RWPE2 (cell line): Measurements from ENCODE around the gene KLHL29.

Experiments
- ATAC-seq: fragments of 200-7000 bp; cut with Tn5 transposase; 3 replicates; pipeline ENCODE4 v1.9.1; 2021; ENCODE audit warnings: low read depth
- DNase-seq: peaks from one replicate; pipeline ENCODE4 v3.0.0-alpha.2; 2020; ENCODE audit warnings: low spot score
- H3K27ac ChIP-seq: fragments of 450-650 bp; 2 replicates; pipeline ENCODE4 v1.5.1; 2017; ENCODE audit warnings: mild to moderate bottlenecking; ENCODE audit not compliant: poor library complexity, severe bottlenecking
- H3K27me3 ChIP-seq: fragments of 250-450 bp; sonication (Bioruptor Pico); 2 replicates; pipeline ENCODE4 v1.5.1; 2021; ENCODE audit warnings: mild to moderate bottlenecking, moderate library complexity; ENCODE audit not compliant: insufficient read depth, poor library complexity, severe bottlenecking
- H3K36me3 ChIP-seq: fragments of 250-450 bp; sonication (Bioruptor Pico); 2 replicates; pipeline ENCODE4 v1.5.1; 2020; ENCODE audit warnings: low read depth, mild to moderate bottlenecking, moderate library complexity
- H3K4me1 ChIP-seq: fragments of 250-450 bp; sonication (Bioruptor Pico); 2 replicates; pipeline ENCODE4 v1.5.1; 2021; ENCODE audit warnings: mild to moderate bottlenecking, moderate library complexity; ENCODE audit not compliant: insufficient read depth, poor library complexity, severe bottlenecking
- H3K4me3 ChIP-seq: fragments of 250-450 bp; sonication (Bioruptor Pico); 2 replicates; pipeline ENCODE4 v1.5.1; 2021; ENCODE audit warnings: mild to moderate bottlenecking, moderate library complexity; ENCODE audit not compliant: severe bottlenecking
- H3K9me3 ChIP-seq: fragments of 250-450 bp; sonication (Bioruptor Pico); 2 replicates; pipeline ENCODE4 v1.5.1; 2021; ENCODE audit warnings: mild to moderate bottlenecking, moderate library complexity; ENCODE audit not compliant: severe bottlenecking
- CTCF ChIP-seq: fragments of 450-650 bp; IDR thresholded peaks from one replicate; pipeline ENCODE4 v1.5.1; 2017; ENCODE audit warnings: mild to moderate bottlenecking, moderate library complexity; ENCODE audit not compliant: poor library complexity, severe bottlenecking

KLHL29 gene

DNA sequence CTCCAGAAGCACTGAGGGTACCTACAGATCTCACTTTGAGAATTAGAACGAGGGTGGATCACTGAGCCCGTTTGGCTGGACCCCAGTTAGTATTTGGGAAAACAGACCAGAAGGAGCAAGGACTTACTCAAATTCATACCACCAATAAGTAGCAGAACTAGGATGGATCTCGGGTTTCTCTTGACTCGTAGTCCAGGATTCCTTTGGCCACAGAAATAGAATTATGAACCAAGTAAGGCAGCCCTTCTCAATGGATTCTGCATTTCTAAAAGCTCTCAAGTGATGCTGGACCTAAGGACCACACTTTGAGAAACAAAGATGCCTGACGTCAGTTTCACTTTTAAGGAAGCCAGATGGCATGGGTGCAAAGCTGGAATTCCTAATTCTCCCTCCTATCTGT lies 153.0 kb downstream of the KLHL29 start:
- H3K4me3 ChIP-seq: no peak overlapping the region
- ATAC-seq (no peak), DNase-seq (no peak)
- no peaks in the 10 kb centered on the region for H3K27me3 ChIP-seq
- H3K9me3 ChIP-seq: no peaks in the 10 kb centered on the region
- H3K4me1 ChIP-seq: no peaks in the 10 kb centered on the region
- H3K36me3 ChIP-seq: no peaks in the 10 kb centered on the region
- H3K27ac ChIP-seq: no peak overlapping the region
- TF ChIP-seq CTCF: no peak

DNA sequence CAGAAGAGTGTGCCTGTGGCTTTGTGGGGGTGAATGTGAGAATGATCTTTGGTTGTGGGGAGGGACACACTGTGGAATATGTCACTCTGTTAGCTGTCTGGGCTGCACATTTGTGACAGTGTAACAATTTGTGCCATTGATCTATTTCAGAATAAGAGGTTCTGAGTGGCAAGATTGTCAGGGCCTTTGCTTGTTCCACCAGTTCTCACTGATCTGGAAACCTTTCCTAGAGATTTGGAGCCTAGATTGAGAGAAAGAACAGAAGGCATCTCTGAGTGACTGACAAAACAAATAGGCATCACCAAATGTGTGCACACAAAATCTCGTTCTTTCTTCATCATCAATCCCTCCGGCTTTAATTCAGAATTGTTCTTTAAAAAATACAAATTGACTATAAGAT lies 153.6 kb downstream of the KLHL29 start:
- TF ChIP-seq CTCF: no peak
- H3K27me3 ChIP-seq: no peaks in the 10 kb centered on the region
- H3K36me3 ChIP-seq: no peaks in the 10 kb centered on the region
- no peak for ATAC-seq
- no peaks in the 10 kb centered on the region for H3K9me3 ChIP-seq
- no peak overlapping the region for H3K4me3 ChIP-seq
- no peak for DNase-seq
- no peak overlapping the region for H3K27ac ChIP-seq
- no peaks in the 10 kb centered on the region for H3K4me1 ChIP-seq

DNA sequence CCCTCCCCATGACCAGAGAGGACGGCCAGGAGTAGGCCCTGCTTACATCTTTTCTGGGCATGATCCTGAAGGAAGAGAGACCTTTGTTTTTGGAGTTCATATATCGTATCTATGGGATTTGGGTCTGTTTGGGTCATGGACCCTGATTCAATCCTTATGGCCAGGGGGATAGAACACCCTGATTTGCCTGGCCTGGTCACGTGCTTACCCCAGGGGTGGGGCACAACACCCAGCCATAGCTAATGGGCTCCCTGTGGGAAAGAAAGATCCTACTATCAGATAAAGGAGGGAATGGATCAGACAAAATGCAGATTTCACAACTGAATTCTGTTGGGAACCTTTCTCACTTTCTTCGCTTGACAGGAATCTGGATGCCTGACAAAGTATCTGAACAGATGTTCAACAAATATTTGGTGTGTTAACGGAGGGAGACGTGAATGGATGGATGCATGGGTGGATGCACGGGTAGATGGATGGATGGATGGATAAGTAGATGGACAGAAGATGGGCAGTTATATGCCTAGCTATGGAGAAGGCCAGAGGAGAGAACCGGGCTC lies 155.9 kb downstream of the KLHL29 start:
- DNase-seq (no peak), ATAC-seq (no peak)
- H3K27me3 ChIP-seq: no peaks in the 10 kb centered on the region
- H3K4me3 ChIP-seq: no peak overlapping the region
- H3K27ac ChIP-seq: no peak overlapping the region
- H3K4me1 ChIP-seq: no peaks in the 10 kb centered on the region
- H3K9me3 ChIP-seq: no peaks in the 10 kb centered on the region
- H3K36me3 ChIP-seq: no peaks in the 10 kb centered on the region
- TF ChIP-seq CTCF: no peak

- no peak for TF ChIP-seq CTCF
- no peak overlapping the region for H3K27ac ChIP-seq
Measured at GRCh38 chr2:23541503-23542229, 156.7 kb downstream of the KLHL29 start.

DNA sequence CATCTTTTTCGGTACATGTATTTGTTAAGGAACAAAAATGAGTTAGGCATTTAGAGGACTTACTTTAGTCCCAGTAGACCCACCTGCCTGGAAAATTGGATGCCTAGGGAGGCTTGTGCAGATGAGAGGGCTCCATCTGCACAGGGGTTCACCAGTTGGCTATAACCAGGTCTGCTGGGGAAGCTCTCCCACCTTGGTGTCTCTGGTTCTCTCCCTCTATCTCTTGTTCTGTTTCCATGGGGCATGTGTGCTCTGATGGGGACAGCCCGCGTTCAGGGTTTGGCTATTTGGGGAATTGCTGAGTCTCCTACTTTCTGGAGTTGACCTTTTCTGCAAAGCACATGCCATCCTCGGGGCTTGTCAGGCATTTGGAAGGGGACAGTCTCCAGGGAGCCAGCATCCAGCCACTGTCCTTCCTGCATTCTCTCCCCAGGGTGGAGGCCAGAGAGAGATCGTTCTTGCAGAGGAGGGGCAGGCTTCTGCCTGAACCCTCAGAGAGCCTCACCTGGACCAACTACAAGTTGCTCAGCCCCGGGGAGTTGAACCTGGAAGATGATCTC lies 157.3 kb downstream of the KLHL29 start:
- DNase-seq: no peak
- no peaks in the 10 kb centered on the region for H3K36me3 ChIP-seq
- no peak overlapping the region for H3K27ac ChIP-seq
- H3K4me1 ChIP-seq: no peaks in the 10 kb centered on the region
- no peak for TF ChIP-seq CTCF
- H3K27me3 ChIP-seq: no peaks in the 10 kb centered on the region
- no peaks in the 10 kb centered on the region for H3K9me3 ChIP-seq
- ATAC-seq: no peak
- no peak overlapping the region for H3K4me3 ChIP-seq

More at GRCh38 chr2:23541503-23542229, 156.7 kb downstream of the KLHL29 start:
- ATAC-seq (no peak), DNase-seq (no peak)
- Histone ChIP-seq H3K4me1 (no peaks in the 10 kb centered on the region), H3K27me3 (no peaks in the 10 kb centered on the region), H3K4me3 (no peak overlapping the region), H3K36me3 (no peaks in the 10 kb centered on the region), H3K9me3 (no peaks in the 10 kb centered on the region)
